HepG2 (cell line): ENCODE results near the gene GRAMD4. TPM values are rescaled to one million over a fixed set of nuclear protein-coding genes. Genes with fewer than 3 reads are reported as not detected.

Source experiments
- ATAC-seq: fragments of 200-7000 bp; cut with Tn5 transposase; 3 replicates; pipeline ENCODE4 v1.9.1; 2020; ENCODE audit warnings: mild to moderate bottlenecking, moderate library complexity
- BruUV-seq: library from RNA; stranded (reverse); fragments of 400-500 nt; replicated peaks from 2 replicates; lab custom pipeline; 2021; lab: Mats Ljungman, UMichigan
- CTCF ChIA-PET: fragments of 300-600 bp; formaldehyde crosslinking; extraction: SDS; loops from one replicate; lab custom pipeline; 2021; ENCODE audit warnings: low total read pairs, inconsistent platforms, low intra/inter-chr PET ratio; lab: Yijun Ruan, JAX
- POLR2A ChIA-PET: fragments of 350-600 bp; sonication (Branson Sonifier 250); formaldehyde crosslinking; loops from one replicate; lab custom pipeline; 2020; ENCODE audit warnings: antibody characterized with exemption, inconsistent platforms; lab: Yijun Ruan, JAX
- DNase-seq: peaks from one replicate; pipeline ENCODE4 v3.0.0-alpha.2; 2015; ENCODE audit warnings: low spot score
- FAIRE-seq: peaks from 3 replicates; lab custom pipeline; 2011; peaks lifted over from hg19 to GRCh38; lab: Jason Lieb, UNC
- H2AFZ ChIP-seq: one replicate; pipeline ENCODE4 v1.6.1; 2011; ENCODE audit warnings: low read length, inconsistent platforms
- H3K27ac ChIP-seq: fragments of 300-600 bp; 3 replicates; pipeline ENCODE4 v1.8.0; 2011; ENCODE audit warnings: mixed run types, mild to moderate bottlenecking, mixed read lengths, low read length, inconsistent platforms; ENCODE audit not compliant: insufficient read depth; ENCODE audit errors: extremely low read length
- H3K27me3 ChIP-seq, 2 experiments: fragments of 200-600 bp in 1 of 2; 2 replicates in 1 of 2; 3 replicates in 1 of 2; pipeline versions ENCODE4 v1.6.0 to v1.8.0; 2011; ENCODE audit warnings: low read length in 2 of 2, mild to moderate bottlenecking in 2 of 2, moderate library complexity in 2 of 2, inconsistent platforms in 1 of 2; ENCODE audit not compliant: insufficient read depth in 2 of 2, control insufficient read depth in 1 of 2
- H3K36me3 ChIP-seq, 2 experiments: fragments of 200-600 bp in 1 of 2; replicated peaks in 1 of 2; 2 replicates in 1 of 2; 3 replicates in 1 of 2; pipeline versions ENCODE4 v1.5.1 to v1.8.0; 2011; ENCODE audit warnings: low read length in 2 of 2, inconsistent platforms in 1 of 2; ENCODE audit not compliant: insufficient read depth in 2 of 2, control insufficient read depth in 1 of 2
- H3K4me1 ChIP-seq: 2 replicates; pipeline ENCODE4 v1.5.1; 2012; ENCODE audit warnings: low read length, inconsistent platforms; ENCODE audit not compliant: insufficient read depth
- H3K4me2 ChIP-seq: 2 replicates; pipeline ENCODE4 v1.6.0; 2011; ENCODE audit warnings: low read depth, low read length, inconsistent platforms
- H3K4me3 ChIP-seq, 3 experiments: fragments of 200-600 bp in 1 of 3; sonication (generic), shearing (Covaris generic) in 1 of 3; replicated peaks in 1 of 3; 2 replicates each; pipeline ENCODE4 v1.5.1; 2011 to 2016; ENCODE audit warnings: low read length in 3 of 3, inconsistent platforms in 2 of 3, low read depth in 2 of 3, mild to moderate bottlenecking in 2 of 3, control low read depth in 1 of 3, mixed read lengths in 1 of 3; ENCODE audit not compliant: insufficient read depth in 1 of 3
- H3K79me2 ChIP-seq: one replicate; pipeline ENCODE4 v1.6.1; 2011; ENCODE audit warnings: low read length, inconsistent platforms; ENCODE audit not compliant: insufficient read depth
- H3K9ac ChIP-seq: 2 replicates; pipeline ENCODE4 v1.6.0; 2011; ENCODE audit warnings: mild to moderate bottlenecking, low read depth, low read length, inconsistent platforms; ENCODE audit not compliant: insufficient read depth
- H3K9me3 ChIP-seq: 2 replicates; pipeline ENCODE4 v1.5.1; 2012; ENCODE audit warnings: mild to moderate bottlenecking, low read length
- H4K20me1 ChIP-seq: 2 replicates; pipeline ENCODE4 v1.6.0; 2011; ENCODE audit warnings: inconsistent platforms, mild to moderate bottlenecking, low read length, moderate library complexity; ENCODE audit not compliant: insufficient read depth
- AGO1 ChIP-seq: fragments of 200-400 bp; formaldehyde crosslinking; IDR thresholded peaks from 2 replicates; pipeline ENCODE4 v1.6.1; 2017; ENCODE audit warnings: mild to moderate bottlenecking, low read depth, low read length, moderate library complexity; ENCODE audit not compliant: poor library complexity, severe bottlenecking
- ARHGAP35 ChIP-seq: sonication (generic); formaldehyde crosslinking; IDR thresholded peaks from 2 replicates; pipeline ENCODE4 v1.9.0; 2022; ENCODE audit warnings: mild to moderate bottlenecking, inconsistent platforms, moderate library complexity, missing genetic modification reagents, borderline replicate concordance
- EHMT2 ChIP-seq: fragments of 200-600 bp; sonication (generic); IDR thresholded peaks from 2 replicates; pipeline ENCODE4 v1.7.0; 2017; ENCODE audit warnings: antibody characterized with exemption, low read depth, low read length, borderline replicate concordance
- ZEB1 ChIP-seq: IDR thresholded peaks from 2 replicates; pipeline ENCODE4 v1.6.1; 2012; ENCODE audit warnings: mild to moderate bottlenecking, low read depth, inconsistent platforms; ENCODE audit not compliant: insufficient replicate concordance
- ZFP1 ChIP-seq: IDR thresholded peaks from 2 replicates; pipeline ENCODE4 v1.6.1; 2016
- ZNF317 ChIP-seq: sonication (generic); formaldehyde crosslinking; IDR thresholded peaks from 2 replicates; pipeline ENCODE4 v1.5.0; 2020; ENCODE audit warnings: mild to moderate bottlenecking, missing genetic modification reagents
- WGBS: methylation state at CpG from one replicate; pipeline ENCODE4 v1.1.6; 2017; ENCODE audit warnings: low lambda C conversion rate; 5-methylcytosine and 5-hydroxymethylcytosine counted together
- in situ Hi-C: cut with HindIII; loops from 2 replicates; pipeline ENCODE4 v1.10.0; 2017; ENCODE audit warnings: low pct_unique_long_range_greater_than_20kb; ENCODE audit not compliant: extremely low pct_ligation_motif_present
- intact Hi-C: fragments of 100-400 bp; cut with micrococcal nuclease; formaldehyde crosslinking; loops from one replicate; pipeline ENCODE4 v1.10.0; 2022; ENCODE audit not compliant: unreplicated experiment
- polyA plus RNA-seq, 8 experiments: library from polyadenylated mRNA; depleted of rRNA in 3 of 8; stranded (reverse) in 7 of 8; unstranded in 1 of 8; fragments of >200 nt; fragmentation: Illumina TruSeq in 4 of 8; extraction: Trizol in 4 of 8; gene quantifications; 2 replicates each; pipeline versions ENCODE4 v1.2.1 to v1.2.3, GENCODE V29; 2011 to 2016; ENCODE audit warnings: low read depth in 4 of 8, missing spikeins in 1 of 8, mixed read lengths in 1 of 8; ENCODE audit not compliant: insufficient read depth in 1 of 8
- total RNA-seq, 5 experiments: library from RNA; depleted of rRNA; stranded (reverse); fragments of >200 nt; fragmentation: Illumina TruSeq; extraction: Trizol; gene quantifications; 2 replicates each; pipeline ENCODE4 v1.2.3, GENCODE V29; 2016; ENCODE audit warnings: low read depth in 1 of 5
- TF ChIP-seq, protein P1 (sequence below): sonication (generic); formaldehyde crosslinking; IDR thresholded peaks from 2 replicates; pipeline ENCODE4 v1.8.1; 2023; ENCODE audit warnings: mild to moderate bottlenecking, missing genetic modification reagents, borderline replicate concordance
- TF ChIP-seq, protein P2 (sequence below): sonication (generic); formaldehyde crosslinking; IDR thresholded peaks from 2 replicates; pipeline ENCODE4 v1.4.0; 2020; ENCODE audit warnings: missing genetic modification reagents

GRAMD4 gene
- total and polyA plus RNA-seq, 2 of the 13 experiments (the other 11 are each of a cell fraction or from before 2014, with no cell fraction given) = 15.2 to 15.7 TPM

DNA sequence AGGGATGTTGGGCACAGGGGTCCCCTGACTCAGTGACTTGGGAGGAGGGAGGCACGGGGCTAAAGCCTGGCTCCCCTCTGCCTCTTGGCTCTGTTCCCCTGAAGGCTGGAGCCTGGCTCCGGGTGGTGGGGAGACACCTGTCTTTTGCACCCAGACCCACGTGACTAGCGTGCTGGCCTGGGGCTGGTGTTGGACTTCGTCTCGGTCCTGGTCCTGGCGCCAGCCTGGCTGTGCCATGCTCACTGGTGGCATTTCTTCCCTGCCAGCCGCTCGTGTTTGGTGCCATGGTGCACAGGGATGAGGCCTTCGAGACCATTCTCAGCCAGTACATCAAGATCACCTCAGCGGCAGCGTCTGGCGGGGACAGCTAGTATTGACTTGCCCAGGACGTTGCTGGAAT lies 56.7 kb downstream of the GRAMD4 start:
- CTCF ChIA-PET = no interaction called here
- DNase-seq (no peak), ATAC-seq (no peak), FAIRE-seq (no peak)
- Histone ChIP-seq H3K4me3 (no peak overlapping the region), H3K4me1 (no peaks in the 10 kb centered on the region), H3K9ac (no peak overlapping the region), H4K20me1 (no peaks in the 10 kb centered on the region), H3K9me3 (no peaks in the 10 kb centered on the region), H3K27ac (no peak overlapping the region), H3K4me2 (no peak overlapping the region), H3K36me3 (peaks cover 1 to 2% of the 10 kb centered on the region in 2 experiments; a peak in 2 of 5 replicates), H2AFZ (no peak overlapping the region), H3K79me2 (no peaks in the 10 kb centered on the region), H3K27me3 (no peaks in the 10 kb centered on the region)
- intact Hi-C loops = no loop called here
- BruUV-seq = no TSS peak
- POLR2A ChIA-PET = no interaction called here
- TF ChIP-seq AGO1 (no peak), EHMT2 (no peak), ZFP1 (no peak), ARHGAP35 (no peak), ZNF317 (CRISPR knock-in tag) (no peak)
- WGBS = 95% methylated on average over 10 of the region's 14 CpGs
- in situ Hi-C loops = no loop called here

DNA sequence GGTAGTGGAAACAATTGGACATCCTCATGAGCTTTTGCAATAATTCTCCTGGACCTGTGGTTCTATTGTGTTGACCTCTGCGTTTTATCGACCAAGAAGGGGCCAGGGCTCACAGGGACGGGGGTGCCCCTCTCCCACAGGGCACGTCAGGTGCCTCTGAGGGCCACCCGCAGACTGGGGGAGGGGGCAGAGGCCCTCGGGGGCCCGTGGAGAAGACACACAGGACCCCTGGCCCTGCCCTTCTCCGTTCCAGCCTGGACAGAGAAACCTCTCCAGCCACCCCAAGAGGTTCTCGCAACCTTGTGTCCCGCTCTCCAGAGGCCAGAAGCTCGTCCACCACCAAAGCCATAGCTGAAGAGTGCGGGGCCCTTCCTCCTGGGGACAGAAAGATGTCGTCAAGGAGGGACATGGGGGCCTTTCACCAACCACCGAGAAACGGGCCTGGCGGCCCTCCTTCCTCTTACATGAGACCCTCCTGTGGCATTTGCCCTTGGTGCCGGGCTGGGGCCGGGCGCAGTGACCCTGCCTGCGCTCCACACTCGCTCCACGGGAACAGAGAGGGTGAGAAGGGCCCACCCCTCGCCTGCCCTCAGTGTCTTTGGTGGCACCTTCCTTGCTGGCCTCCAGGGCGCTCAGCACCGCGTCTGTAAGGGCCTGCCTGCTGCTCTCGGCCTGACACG lies 57.3 kb downstream of the GRAMD4 start:
- POLR2A ChIA-PET = no interaction called here
- ATAC-seq (no peak), FAIRE-seq (no peak), DNase-seq (no peak)
- Histone ChIP-seq H4K20me1 (no peaks in the 10 kb centered on the region), H3K4me1 (no peaks in the 10 kb centered on the region), H3K27ac (no peak overlapping the region), H3K79me2 (no peaks in the 10 kb centered on the region), H3K9ac (no peak overlapping the region), H3K36me3 (peaks cover 2% of the 10 kb centered on the region in 2 experiments; a peak in 2 of 5 replicates), H3K27me3 (no peaks in the 10 kb centered on the region), H3K4me3 (no peak overlapping the region), H2AFZ (no peak overlapping the region), H3K9me3 (no peaks in the 10 kb centered on the region), H3K4me2 (no peak overlapping the region)
- BruUV-seq = no TSS peak
- intact Hi-C loops = no loop called here
- in situ Hi-C loops = no loop called here
- CTCF ChIA-PET = no interaction called here
- WGBS = 89% methylated on average over 22 of the region's 28 CpGs
- no peak for TF ChIP-seq ZEB1
- TF ChIP-seq, protein P1, sequence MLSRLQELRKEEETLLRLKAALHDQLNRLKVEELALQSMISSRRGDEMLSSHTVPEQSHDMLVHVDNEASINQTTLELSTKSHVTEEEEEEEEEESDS (CRISPR knock-in tag) = no peak
- TF ChIP-seq, protein P2, sequence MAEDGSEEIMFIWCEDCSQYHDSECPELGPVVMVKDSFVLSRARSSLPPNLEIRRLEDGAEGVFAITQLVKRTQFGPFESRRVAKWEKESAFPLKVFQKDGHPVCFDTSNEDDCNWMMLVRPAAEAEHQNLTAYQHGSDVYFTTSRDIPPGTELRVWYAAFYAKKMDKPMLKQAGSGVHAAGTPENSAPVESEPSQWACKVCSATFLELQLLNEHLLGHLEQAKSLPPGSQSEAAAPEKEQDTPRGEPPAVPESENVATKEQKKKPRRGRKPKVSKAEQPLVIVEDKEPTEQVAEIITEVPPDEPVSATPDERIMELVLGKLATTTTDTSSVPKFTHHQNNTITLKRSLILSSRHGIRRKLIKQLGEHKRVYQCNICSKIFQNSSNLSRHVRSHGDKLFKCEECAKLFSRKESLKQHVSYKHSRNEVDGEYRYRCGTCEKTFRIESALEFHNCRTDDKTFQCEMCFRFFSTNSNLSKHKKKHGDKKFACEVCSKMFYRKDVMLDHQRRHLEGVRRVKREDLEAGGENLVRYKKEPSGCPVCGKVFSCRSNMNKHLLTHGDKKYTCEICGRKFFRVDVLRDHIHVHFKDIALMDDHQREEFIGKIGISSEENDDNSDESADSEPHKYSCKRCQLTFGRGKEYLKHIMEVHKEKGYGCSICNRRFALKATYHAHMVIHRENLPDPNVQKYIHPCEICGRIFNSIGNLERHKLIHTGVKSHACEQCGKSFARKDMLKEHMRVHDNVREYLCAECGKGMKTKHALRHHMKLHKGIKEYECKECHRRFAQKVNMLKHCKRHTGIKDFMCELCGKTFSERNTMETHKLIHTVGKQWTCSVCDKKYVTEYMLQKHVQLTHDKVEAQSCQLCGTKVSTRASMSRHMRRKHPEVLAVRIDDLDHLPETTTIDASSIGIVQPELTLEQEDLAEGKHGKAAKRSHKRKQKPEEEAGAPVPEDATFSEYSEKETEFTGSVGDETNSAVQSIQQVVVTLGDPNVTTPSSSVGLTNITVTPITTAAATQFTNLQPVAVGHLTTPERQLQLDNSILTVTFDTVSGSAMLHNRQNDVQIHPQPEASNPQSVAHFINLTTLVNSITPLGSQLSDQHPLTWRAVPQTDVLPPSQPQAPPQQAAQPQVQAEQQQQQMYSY (CRISPR knock-in tag) = no peak
